Measurements from ENCODE around the gene CIZ1.

DNA sequence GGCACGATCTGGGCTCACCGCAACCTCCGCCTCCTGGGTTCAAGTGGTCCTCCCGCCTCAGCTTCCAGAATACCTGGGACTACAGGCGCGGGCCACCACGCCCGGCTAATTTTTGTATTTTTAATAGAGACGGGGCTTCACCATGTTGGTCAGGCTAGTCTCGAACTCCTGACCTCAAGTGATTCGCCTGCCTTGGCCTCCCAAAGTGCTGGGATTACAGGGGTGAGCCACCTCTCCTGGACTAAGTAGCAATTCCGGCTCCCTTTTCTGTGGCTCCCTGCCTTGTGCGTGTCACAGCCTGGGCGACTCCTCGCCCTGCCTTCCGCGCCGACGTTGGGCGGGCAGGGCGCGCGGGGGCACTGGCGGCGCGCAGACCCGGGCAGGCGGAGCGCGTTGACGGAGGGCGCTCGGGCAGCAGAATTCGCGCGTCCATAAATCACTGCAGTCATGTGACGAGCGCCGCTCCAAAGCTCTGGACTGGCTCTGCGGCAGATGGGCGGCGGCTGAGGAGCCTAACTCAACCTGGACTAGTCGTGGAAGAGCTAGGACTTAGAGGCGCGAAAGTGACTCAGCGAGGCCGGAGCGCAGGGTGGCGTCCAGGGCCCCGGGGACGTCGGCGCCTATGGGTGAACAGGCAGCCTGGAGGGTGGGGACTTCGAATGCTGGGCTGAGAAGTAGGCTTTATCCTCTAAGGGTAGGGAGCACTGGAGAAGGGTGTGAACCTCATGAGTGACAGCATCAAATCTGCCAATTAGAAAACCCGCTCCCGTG is 1.4 kb upstream of the CIZ1 start:
- TF ChIP-seq, protein P1, sequence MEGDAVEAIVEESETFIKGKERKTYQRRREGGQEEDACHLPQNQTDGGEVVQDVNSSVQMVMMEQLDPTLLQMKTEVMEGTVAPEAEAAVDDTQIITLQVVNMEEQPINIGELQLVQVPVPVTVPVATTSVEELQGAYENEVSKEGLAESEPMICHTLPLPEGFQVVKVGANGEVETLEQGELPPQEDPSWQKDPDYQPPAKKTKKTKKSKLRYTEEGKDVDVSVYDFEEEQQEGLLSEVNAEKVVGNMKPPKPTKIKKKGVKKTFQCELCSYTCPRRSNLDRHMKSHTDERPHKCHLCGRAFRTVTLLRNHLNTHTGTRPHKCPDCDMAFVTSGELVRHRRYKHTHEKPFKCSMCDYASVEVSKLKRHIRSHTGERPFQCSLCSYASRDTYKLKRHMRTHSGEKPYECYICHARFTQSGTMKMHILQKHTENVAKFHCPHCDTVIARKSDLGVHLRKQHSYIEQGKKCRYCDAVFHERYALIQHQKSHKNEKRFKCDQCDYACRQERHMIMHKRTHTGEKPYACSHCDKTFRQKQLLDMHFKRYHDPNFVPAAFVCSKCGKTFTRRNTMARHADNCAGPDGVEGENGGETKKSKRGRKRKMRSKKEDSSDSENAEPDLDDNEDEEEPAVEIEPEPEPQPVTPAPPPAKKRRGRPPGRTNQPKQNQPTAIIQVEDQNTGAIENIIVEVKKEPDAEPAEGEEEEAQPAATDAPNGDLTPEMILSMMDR (IDR thresholded peaks at IDR 0.05): peak; percentile 8 to 29 (median 27)
- TF ChIP-seq POLR2A (IDR thresholded peaks at IDR 0.05): no peak
